Activated T-helper 2 cell treated with anti-CD3 and anti-CD28 coated beads, Interferon-gamma antibody, Interleukin-2, Interleukin-4, amounts not matched to agents 10 μg/mL and 5 μg/mL and 100 μg/mL, durations not matched to agents 14 hours and 24 hours and 36 hours (primary cell): ENCODE results near the gene FFAR3. TPM values are rescaled to one million over a fixed set of nuclear protein-coding genes. Genes with fewer than 3 reads are reported as not detected.

Source experiments
- total RNA-seq: library from RNA; stranded (reverse); gene quantifications from 2 replicates; pipeline ENCODE4 v1.2.3, GENCODE V29; 2022

Gene FFAR3
- total RNA-seq, 1 donor from 2014 or later: 1.2 TPM

Other genes with a start within 250 kb of the FFAR3 start
- not detected in 2 replicates for gene FXYD3, start 242.6 kb upstream of the FFAR3 start, total RNA-seq
- 0.27 TPM in 1 of 2 replicates, not detected in the other for gene LGI4, start 223.4 kb upstream of the FFAR3 start, total RNA-seq
- 0.71 TPM in 1 of 2 replicates, not detected in the other for gene FXYD1, start 219.6 kb upstream of the FFAR3 start, total RNA-seq
- gene FXYD7, start 215.2 kb upstream of the FFAR3 start, total RNA-seq: 0.28 TPM in 1 of 2 replicates, not detected in the other
- gene FXYD5, start 203.7 kb upstream of the FFAR3 start, total RNA-seq: 257 and 271 TPM in 2 replicates
- not detected in 2 replicates for gene FAM187B, start 129.7 kb upstream of the FFAR3 start, total RNA-seq
- gene LSR, start 109.5 kb upstream of the FFAR3 start, total RNA-seq: 0.30 and 1.0 TPM in 2 replicates
- 135 and 142 TPM in 2 replicates for gene USF2, start 89.5 kb upstream of the FFAR3 start, total RNA-seq
- 0.25 and 0.37 TPM in 2 replicates for gene HAMP, start 75.9 kb upstream of the FFAR3 start, total RNA-seq
- gene MAG, start 66.3 kb upstream of the FFAR3 start, total RNA-seq: 0.32 and 0.37 TPM in 2 replicates
- 4.0 and 5.5 TPM in 2 replicates for gene CD22, start 29.3 kb upstream of the FFAR3 start, total RNA-seq
- gene FFAR1, start 10.6 kb upstream of the FFAR3 start, total RNA-seq: 0.09 and 0.21 TPM in 2 replicates
- 0.18 and 0.51 TPM in 2 replicates for gene GPR42, start 12.6 kb downstream of the FFAR3 start, total RNA-seq
- not detected in 2 replicates for gene FFAR2, start 89.8 kb downstream of the FFAR3 start, total RNA-seq
- gene KRTDAP, start 132.0 kb downstream of the FFAR3 start, total RNA-seq: not detected in 2 replicates
- 0.27 TPM in 1 of 2 replicates, not detected in the other for gene DMKN, start 155.2 kb downstream of the FFAR3 start, total RNA-seq
- not detected in 2 replicates for gene SBSN, start 169.9 kb downstream of the FFAR3 start, total RNA-seq
- not detected in 2 replicates for gene GAPDHS, start 175.0 kb downstream of the FFAR3 start, total RNA-seq
- gene TMEM147, start 187.2 kb downstream of the FFAR3 start, total RNA-seq: 121 and 122 TPM in 2 replicates
- not detected in 2 replicates for gene ATP4A, start 205.2 kb downstream of the FFAR3 start, total RNA-seq
- not detected in 2 replicates for gene PMIS2, start 227.7 kb downstream of the FFAR3 start, total RNA-seq